22Rv1 (cell line): ENCODE results near the gene ANAPC10.
"Not testable (repeated sequence)": the region's sequence is repeated elsewhere in the genome, so short reads cannot be mapped to it uniquely, and the experiment has no call there.

Source experiments
- H3K27ac ChIP-seq: fragments of 450-650 bp; 2 replicates; pipeline ENCODE4 v1.5.1; 2017
- ZFX ChIP-seq: fragments of 450-650 bp; IDR thresholded peaks from 2 replicates; pipeline ENCODE4 v1.6.1; 2017; ENCODE audit warnings: antibody characterized with exemption, borderline replicate concordance
- TF ChIP-seq, protein P1 (sequence below): fragments of 450-650 bp; IDR thresholded peaks from 2 replicates; pipeline ENCODE4 v1.5.1; 2017; ENCODE audit warnings: mild to moderate bottlenecking

The ANAPC10 gene

DNA sequence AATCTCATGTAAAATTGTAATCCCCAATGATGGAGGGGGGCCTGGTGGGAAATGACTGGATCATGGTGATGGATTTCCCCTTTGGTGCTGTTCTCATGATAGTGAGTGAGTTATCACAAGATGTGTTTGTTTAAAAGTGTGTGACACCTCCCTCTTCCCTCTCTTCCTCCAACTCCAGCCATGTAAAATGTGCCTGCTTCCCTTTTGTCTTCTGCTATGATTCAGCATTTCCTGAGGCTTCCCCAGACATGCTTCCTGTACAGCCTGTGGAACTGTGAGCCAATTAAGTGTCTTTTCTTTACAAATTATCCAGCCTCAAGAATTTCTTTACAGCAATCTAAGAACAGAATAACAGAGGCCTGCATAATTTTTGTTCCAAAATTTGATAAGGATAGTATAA is 85.2 kb downstream of the ANAPC10 start:
- 0 out of 2 replicates have a peak overlapping the region, but pooled peaks have one; percentile 10 for H3K27ac ChIP-seq
- TF ChIP-seq, protein P1, sequence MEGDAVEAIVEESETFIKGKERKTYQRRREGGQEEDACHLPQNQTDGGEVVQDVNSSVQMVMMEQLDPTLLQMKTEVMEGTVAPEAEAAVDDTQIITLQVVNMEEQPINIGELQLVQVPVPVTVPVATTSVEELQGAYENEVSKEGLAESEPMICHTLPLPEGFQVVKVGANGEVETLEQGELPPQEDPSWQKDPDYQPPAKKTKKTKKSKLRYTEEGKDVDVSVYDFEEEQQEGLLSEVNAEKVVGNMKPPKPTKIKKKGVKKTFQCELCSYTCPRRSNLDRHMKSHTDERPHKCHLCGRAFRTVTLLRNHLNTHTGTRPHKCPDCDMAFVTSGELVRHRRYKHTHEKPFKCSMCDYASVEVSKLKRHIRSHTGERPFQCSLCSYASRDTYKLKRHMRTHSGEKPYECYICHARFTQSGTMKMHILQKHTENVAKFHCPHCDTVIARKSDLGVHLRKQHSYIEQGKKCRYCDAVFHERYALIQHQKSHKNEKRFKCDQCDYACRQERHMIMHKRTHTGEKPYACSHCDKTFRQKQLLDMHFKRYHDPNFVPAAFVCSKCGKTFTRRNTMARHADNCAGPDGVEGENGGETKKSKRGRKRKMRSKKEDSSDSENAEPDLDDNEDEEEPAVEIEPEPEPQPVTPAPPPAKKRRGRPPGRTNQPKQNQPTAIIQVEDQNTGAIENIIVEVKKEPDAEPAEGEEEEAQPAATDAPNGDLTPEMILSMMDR, result no peak
- TF ChIP-seq ZFX, result no peak

DNA sequence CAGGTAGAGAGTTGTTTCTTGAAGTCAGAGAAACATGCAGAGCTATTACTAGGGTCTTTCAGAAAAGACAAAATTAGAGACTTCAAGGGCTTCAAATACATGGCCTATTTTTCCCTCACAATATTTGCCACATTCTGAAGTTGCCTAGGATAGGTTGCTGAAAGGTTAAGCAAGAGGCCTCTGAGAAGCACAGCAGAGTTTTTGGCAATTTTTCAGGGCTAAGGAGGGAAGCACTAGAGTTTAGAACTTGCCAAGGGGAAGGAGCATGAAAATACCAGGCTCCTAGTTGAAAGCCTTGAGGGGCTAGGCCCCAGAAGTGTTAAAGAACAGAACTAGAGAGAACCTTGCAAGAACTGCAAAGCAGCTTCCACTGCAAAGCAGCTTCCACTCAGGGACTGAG is 86.4 kb downstream of the ANAPC10 start:
- H3K27ac ChIP-seq, result no peak overlapping the region
- no peak for TF ChIP-seq ZFX
- TF ChIP-seq, protein P1, result no peak

DNA sequence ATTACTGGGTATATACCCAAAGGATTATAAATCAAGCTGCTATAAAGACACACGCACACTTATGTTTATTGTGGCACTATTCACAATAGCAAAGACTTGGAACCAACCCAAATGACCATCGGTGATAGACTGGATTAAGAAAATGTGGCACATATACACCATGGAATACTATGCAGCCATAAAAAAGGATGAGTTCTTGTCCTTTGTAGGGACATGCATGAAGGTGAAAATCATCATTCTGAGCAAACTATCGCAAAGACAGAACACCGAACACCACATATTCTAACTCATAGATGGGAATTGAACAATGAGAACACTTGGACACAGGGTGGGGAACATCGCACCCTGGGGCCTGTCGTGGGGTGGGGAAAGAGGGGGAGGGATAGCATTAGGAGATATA is 87.7 kb downstream of the ANAPC10 start:
- H3K27ac ChIP-seq, result not testable (repeated sequence)

DNA sequence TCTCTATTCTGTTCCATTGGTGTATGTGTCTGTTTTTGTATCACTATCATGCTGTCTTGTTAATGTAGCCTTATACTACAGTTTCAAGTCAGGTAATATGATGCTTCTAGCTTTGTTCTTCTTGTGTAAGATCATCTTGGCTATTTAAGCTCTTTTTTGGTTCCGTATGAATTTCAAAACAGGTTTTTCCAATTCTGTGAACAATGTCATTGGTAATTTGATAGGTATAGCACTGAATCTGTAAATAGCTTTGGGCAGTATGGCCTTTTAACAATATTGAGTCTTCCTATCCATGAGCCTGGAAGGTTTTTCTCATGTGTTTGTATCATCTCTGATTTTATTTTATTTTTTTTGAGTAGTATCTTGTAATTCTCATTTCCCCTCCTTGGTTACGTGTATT is 94.3 kb downstream of the ANAPC10 start:
- no peak for TF ChIP-seq ZFX
- TF ChIP-seq, protein P1, result no peak
- H3K27ac ChIP-seq, result peak overlapping the region; percentile 43

DNA sequence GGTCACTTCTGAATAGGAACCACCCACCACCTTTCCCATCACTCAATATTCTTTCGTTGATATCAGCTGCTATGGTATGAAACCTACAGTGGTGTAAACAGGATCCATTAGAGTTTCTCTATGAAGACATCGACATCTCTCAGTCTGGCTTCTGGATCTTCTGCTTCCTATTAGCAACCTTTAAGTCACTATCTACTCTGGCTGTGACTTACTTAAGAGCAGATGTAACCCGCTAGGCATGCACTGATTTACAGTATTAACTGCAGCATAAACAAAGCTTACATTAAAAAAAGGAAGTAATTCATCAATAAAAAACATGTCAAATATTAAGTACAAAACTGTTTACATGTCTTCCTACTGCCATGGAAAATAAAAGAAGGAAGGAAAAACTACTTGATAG is 96.4 kb downstream of the ANAPC10 start:
- H3K27ac ChIP-seq, result no peak overlapping the region
- TF ChIP-seq, protein P1, result no peak
- TF ChIP-seq ZFX, result no peak

DNA sequence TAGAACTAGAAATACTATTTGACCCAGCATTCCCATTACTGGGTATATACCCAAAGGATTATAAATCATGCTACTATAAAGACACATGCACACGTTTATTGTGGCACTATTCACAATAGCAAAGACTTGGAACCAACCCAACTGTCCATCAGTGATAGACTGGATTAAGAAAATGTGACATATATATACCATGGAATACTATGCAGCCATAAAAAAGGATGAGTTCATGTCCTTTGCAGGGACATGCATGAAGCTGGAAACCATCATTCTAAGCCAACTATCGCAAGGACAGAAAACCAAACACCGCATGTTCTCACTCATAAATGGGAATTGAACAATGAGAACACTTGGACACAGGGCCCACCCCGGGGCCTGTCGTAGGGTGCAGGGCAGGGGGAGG is 97.3 kb downstream of the ANAPC10 start:
- H3K27ac ChIP-seq, result not testable (repeated sequence)

DNA sequence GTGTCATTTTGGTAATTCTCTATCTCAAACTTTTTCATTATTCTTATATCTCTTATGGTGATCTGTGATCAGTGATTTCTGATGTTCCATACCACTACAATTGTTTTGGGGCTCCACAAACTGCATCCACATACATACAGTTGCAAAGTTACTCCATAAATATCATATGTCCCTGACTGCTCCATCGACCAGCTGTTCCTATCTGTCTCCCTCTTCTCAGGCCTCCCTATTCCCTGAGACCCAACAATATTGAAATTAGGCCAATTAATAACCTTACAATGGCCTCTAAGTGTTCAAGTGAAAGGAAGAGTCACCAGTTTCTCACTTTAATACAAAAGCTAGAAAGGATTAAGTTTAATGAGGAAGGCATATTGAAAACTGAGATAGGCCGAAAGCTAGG is 108.7 kb downstream of the ANAPC10 start:
- no peak overlapping the region for H3K27ac ChIP-seq
- TF ChIP-seq ZFX, result no peak
- TF ChIP-seq, protein P1, result no peak

DNA sequence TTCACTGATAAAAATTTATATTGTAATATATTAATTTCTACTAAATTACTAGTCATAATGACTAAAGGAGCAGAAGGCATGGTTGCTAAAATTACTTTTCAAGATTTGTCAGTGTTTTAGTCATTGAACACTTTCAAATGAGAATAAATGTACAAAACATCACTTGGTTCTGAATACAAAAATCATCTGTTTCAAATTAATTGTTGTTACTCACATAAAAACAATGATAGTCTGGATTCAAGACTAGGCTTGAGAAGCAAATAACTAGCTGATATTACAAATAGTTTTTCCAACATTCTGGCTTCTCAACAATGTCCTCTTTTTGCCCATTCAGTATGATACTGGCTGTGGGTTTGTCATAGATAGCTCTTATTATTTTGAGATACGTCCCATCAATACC is 112.5 kb downstream of the ANAPC10 start:
- TF ChIP-seq ZFX, result no peak
- TF ChIP-seq, protein P1, result no peak
- H3K27ac ChIP-seq, result no peak overlapping the region

DNA sequence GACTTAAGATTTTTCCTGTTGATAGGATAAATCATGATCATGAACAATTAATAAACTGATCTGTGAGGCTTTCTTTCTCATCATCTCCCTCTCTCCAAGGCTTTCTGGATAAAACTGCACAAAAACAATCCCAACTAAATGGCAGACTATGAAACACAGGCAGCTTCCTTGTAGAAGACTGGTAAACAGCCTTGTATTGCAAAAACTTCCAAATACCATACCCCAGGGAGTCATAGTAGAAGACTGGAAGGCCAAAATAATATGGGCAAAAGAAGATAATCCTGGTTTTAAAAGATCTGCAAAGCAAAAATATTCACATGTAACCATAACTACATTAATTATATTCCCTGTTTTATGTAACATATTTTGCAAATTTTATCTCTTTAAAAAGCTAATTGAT is 113.0 kb downstream of the ANAPC10 start:
- no peak overlapping the region for H3K27ac ChIP-seq
- TF ChIP-seq, protein P1, result no peak
- TF ChIP-seq ZFX, result no peak
